SW 1271 (cell line): ENCODE results near the gene MMP20.

Experiments
- DNase-seq, 2 experiments: peaks; one replicate each; lab custom pipeline; 2025; lab: John Stamatoyannopoulos, UW

MMP20 gene

DNA sequence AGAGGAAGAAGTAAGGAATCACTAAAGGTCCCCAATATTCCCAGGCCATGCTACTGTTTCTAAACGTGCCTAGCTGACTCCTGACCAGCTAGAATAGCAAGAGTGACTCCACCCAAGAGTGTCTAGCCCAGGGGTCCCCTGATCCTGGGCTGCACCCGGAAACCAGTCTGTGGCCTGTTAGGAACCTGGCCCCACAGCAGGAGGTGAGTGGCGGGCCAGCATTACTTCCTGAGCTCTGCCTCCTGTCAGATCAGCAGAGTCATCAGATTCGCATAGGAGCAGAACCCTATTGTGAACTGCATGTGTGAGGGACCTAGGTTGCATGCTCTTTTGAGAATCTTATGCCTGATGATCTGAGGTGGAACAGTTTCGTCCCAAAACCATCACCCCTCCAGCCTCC lies 2.0 kb downstream of the MMP20 start:
- DNase-seq, result no peak

DNA sequence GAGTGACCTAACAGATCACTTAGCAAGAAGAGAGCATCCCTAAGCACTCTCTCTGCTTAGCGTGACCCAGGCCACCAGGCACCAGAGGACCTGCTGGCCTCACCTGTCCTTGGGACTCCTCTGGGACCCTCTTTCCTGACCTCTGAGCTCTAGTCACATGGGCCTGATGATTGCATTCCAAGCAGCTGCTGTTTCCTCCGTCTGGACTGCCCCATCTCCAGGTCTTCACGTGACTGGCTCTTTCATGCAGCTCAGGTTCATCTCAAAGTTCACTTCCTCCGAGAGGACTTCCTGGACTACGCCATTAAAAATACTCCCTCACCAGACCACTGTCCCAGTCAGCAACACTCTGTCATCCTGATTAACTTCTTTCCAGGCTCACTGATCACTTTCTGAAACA lies 2.9 kb downstream of the MMP20 start:
- no peak for DNase-seq

DNA sequence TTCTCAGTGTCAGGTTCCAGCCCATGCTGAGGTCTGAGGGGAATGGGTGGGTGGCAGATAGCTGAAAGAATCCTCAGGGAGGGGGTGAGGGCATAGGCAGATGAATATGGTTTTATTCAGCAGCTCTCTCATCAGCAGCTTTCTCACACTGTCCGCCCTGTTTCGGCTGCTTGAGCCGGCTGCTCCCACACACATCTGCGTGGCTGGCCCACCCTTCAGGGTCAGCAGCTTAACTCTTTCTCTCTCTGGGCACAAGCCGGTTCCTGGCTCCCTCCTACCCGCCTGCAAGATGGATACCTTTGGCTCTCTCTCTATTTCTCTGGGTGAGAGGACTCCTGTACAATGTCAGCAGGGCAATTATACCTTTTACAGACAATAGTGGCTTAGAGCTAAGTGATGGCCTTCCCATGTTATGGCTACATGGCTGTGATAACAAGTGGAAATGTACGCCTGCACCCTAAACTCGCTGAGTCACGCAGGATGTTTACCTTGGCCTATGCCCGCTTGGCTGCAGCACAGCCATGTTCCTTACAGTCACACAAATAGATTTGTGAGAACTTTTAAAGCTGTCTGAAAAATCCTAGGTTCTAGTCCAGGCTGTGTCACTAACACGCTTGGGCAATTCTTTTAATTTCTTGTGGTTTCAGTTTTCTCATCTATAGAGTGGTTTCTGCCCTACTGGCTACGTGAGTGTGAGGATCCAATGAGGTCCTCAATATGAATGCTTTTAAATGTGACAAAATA lies 4.1 kb downstream of the MMP20 start:
- DNase-seq, result no peak

DNA sequence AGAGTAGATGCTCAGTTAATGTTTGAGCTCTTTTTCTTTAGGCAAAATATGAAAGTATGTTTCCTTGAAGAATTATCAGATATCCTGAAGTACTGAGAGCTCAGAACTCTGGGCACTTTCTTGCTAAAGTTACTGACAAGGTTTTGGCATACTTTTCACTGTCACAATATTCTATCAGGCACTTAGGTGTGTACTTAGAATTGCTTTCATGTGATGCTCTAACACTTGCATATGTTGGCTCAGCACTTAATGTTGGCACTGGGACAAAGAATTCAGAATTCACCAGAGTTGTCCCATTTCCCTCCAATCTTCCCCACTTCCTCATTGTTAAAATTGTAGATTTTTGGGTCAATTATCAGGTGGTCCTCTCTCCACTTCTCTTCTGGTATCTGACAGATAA lies 5.0 kb downstream of the MMP20 start:
- no peak for DNase-seq

DNA sequence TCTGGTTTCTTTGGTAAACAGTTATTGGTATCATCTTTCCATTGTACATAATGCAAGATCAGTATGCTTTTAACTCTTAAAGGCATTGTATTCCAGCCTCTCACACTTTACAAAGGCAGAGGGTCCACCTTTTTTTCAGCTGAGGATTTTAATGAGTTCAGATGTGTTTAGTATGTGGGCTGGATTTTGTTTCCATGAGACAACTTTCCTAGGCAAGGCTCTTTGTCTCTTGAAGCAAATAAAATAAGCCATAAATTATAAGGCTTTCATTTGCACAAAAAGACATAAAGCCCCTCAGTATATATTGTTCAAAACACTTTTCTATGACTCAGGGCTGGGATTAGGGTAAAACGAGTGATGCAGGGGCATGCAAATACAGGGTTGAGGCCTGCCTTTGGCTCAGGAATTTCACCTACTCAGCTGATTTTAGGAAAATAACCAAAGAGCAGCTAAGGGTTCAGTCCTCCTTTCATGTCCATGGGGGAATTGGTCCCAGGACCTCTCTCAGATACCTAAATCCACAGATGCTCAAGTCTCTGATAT lies 7.6 kb downstream of the MMP20 start:
- no peak for DNase-seq

DNA sequence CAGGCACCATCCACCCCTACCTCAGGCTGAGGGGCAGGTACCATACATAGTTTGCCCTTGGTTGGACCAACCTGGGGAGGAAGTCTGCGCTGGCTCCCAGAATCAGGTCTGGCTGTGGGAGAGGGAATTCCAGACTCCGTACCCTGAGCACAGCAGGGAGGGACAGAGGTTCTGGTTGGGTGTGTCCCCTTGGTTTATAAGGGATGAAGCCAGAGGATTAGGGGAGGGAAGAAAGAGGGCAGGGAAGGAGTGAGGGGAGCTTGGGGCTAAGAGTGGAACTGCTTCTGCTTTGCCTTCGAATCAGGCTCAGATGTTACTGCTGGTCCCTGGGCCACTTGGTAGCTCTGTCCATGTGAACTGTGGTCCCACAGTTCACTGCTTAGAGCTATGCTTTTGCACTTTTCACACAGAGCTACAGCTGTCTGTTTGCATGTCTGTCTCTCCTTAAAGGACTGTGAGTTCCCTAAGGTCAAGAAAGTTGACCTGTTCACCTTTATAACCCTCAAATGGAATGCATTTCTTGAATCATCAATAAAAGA lies 9.2 kb downstream of the MMP20 start:
- no peak for DNase-seq

DNA sequence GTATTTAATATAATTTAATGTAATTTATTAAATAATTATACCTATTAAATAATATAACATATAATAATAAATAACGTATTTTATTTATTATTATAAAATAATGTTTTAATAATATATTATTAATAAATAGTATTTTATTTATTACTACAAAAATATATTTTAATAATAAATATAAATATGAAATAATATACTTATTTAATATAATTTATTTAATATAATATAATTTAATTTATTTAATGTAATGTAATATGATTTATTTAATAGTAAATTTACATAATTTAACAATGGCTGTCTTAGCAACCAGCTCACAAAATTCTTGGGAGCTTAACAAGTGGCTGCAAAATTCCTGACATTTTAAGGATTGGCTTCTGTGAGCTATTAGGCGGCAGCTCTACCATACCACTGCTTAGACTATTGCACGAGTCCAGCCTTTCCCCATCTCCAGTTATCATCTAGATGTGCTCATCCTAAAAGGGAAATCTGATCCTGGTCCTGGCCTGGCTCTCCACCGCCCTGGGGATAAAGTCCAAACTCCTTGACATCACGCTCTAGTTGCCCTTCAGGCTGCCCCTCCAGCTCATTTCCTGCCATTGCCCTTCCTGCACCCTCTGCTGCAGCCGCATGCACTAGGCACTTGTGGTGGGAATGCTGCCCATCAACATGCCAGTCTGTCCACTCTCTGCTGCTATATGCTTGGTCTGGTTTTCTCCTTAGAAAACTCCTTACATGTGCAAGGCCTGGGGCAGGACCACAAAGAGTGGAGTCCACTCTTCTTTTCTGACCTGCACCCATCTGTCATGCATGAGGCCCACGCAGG lies 9.8 kb downstream of the MMP20 start:
- DNase-seq, result no peak

DNA sequence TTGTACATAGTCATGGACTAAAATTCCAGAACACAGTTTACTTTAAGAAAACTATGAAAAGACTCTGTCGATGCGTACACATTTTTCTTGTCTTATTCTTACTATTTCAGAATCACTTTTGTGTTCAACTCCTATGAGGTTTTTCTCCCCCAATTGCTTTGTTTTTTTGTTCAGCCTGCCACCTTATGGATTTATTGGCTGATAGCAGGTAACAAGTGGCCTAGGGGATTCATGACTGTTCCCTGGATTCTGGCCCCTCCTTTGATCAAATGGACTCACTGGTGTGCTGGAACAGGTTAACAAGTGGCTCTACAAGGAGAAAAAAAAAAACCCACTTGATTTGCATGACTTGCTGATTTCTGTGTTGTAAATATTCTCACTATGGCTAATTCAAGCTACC lies 10.6 kb downstream of the MMP20 start:
- DNase-seq, result peak in 1 of 2 experiments; percentile 51

DNA sequence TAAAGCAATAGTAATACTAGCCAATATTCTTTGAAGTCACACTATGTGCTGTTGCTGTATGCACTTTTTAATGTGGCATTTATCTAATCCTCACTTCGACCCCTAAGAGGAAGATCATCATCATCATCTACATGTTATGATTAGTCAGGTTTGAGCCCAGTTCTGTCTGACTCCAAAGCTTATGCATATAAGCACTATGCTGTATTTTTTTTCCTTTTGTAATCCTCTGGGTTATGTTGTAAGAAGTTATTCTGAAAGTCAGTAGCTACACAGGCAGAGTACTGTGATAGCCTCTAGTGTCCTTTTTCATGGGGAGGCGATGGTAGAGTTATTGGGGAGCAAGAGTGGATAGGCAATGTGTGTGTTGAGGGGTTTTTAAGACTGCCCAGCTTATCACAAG lies 11.1 kb downstream of the MMP20 start:
- DNase-seq, result no peak

DNA sequence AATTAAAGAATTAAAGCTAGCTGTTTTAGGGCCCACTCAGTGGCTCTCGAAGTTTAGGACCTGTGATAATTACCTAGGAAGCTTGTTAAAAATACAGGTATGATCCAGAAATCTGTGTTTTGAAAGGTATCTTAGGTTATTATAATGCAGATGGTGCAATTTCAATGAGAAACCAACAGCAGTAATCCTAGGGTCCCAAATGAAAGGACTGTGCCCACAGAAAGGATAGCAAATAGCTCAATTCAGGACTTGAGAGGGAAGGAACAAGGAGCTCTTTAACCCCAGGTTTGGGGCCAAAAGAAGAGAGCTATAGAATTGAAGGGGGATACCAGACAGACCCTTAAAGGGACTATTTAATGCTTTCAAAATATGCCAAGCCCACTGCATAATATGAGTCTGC lies 11.7 kb downstream of the MMP20 start:
- no peak for DNase-seq

DNA sequence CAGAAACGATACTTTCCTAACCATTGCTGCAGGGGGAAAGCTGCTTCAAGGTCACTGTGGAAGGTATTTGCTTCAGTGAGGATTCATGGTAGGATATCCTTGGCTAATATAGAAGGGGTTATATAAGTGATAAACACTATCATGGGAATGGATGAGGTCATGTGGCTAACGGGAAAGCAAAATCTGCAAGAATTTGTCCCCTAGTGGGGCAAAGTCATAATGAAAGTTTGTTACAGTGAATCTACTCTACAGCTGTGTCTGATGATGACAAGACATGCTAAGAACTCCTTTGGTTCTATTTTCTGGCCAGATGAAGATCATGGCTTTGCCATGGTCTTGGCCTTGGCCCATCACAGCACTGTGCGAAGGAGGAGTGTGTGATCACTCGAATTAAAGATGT lies 13.8 kb downstream of the MMP20 start:
- no peak for DNase-seq

DNA sequence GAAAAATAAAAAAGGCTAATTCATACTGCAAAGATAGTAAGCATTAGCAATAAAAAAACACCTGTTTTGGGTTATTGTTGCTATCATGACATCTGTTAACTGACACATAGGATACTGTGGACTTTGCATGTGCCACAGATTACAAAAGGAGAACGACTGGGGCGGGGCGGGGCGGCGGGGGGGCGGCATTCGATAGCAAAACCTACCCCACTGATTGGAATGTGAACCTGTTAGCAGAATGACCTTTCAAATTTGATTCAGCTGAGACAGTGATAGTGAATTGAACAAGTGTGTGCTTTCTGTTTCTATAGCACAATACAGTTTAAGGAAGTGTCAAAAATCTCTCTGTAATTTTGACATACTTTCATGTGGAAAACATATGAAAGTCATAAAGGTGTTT lies 14.9 kb downstream of the MMP20 start:
- DNase-seq, result no peak

DNA sequence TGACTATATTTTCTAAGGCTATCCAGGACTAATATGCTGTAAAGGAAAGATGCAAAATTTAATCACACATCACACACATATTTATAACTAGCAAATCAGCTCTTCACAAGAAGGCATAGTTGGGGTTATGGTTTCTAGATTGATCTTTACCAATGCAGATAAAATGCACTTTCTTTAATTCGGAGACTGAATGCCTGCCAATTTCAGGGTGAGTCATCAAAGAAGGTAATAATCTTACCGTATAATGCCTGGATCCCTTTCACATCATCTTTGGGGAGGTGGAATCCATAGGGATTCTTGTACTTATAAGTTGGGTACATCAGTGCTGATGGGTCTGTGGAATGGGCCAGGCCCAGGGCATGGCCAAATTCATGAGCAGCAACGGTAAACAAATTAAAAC lies 16.4 kb downstream of the MMP20 start:
- DNase-seq, result no peak

DNA sequence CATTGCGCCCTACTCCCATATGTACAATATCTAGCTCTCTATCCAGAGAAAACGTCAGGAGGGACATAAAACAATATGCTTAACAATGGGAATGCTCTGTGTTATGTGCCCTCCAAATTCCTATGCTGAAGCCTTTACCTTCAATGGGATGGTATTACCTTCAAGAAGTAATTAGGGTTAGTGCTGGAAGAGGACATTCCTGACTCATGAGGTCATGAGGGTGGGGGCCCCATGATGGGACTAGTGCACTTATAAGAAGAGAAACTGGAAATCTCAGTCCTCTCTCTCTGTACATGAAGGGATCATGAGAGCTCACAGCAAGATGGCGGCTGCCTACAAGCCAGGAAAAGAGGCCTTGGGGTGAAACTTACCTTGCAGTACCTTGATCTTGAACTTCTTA lies 20.3 kb downstream of the MMP20 start:
- peak in 1 of 2 experiments; percentile 42 for DNase-seq

DNA sequence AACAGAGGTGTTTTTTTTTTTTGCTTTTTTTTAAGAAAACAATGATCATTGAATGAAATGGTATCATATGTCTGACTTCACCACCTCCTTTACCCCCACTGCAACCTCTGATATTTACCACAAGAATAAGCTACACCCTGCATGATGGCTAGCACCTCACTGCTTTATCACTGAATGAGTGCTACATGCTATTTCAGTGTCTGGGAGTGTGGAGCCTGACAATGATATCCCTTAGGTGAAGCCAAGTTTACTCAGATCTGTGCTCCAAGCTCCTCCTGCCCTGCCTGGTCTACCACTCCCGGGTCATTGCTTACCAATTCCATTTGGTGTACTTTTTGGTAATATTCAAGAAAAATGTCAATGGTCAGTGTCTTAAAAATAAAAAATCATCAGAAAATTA lies 21.1 kb downstream of the MMP20 start:
- no peak for DNase-seq

DNA sequence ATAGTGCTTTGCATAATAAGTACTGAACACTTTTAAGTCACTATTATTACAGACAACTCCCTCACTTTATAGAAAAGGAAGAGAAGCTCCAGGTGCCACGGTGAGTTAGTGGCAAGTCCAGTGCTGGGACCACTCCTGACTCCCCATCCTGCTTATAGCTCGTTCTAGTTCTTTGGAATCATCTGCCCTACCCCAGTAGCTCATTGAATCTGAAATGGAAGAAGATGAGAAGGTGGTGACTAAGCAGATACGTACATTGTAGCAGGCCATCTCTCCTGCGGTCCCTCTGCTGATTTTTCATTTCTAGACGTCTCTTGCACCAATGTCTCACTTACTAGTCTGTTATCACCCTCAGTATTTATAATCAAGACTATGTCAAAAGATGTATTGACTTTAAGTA lies 21.6 kb downstream of the MMP20 start:
- no peak for DNase-seq

DNA sequence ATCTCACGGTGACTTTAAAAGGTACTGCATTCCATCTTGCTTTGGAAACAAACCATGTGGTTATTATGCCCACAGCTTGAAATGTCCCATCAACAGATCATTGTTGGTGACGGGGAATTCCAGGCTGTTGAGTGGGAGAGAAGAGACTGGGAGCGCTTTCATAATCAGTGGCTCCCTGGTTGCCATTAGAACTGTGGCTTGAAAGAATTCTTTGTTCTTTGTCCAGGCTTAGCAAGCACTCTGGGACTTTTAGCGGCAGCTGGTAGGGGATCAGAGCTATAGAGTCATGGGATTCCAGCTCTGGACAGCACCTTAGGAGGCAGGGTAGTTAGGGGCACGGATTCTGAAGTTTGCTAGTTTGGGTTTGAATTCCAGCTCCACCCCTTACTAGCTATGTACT lies 22.0 kb downstream of the MMP20 start:
- DNase-seq, result no peak

DNA sequence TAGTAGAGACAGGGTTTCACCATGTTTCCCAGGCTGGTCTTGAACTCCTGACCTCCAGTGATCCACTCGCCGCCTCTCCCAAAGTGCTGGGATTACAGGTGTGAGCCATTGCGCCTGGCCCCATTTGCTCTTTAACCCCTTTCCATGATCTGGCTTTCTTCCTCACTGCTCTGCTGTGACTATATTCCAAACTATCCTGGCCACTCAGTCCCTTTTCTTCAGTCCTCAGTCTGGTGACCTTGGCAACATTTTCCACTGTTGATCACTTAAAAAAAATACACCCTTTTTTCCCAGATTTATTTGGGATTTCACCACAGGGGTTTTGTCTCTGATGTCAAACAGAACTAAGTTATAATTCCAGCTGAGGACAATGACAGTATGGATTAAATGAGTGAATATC lies 24.5 kb downstream of the MMP20 start:
- peak in 1 of 2 experiments; percentile 39 for DNase-seq

DNA sequence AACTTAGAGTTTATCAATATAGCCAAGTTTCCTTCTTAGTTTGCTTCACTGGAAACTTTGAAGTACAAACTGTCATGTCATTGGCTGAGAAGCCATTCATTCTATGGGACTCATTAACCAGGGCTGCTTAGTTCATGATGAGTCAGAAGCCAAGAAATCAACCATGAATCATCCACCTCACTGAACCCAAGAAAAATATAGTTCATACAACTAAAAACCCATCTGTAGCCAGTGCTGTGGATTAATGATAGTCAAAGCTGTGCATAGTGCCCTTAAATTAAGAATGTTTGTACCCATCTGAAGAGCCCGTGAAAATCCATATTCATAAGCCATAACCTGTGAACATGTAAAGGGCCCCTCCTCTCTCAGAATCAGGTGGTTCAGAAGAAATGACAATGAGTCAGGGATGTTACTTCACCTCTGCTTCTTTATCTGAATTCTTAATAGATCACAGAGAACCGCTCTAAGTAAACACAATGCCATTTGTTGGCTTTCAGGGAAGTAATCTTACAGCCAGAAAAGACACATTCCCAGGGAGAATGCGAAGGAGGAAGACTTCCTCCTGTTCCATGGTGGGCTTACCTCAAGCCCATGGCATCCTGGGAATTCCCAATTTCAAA lies 25.4 kb downstream of the MMP20 start:
- DNase-seq, result peak; percentile 90 to 100

DNA sequence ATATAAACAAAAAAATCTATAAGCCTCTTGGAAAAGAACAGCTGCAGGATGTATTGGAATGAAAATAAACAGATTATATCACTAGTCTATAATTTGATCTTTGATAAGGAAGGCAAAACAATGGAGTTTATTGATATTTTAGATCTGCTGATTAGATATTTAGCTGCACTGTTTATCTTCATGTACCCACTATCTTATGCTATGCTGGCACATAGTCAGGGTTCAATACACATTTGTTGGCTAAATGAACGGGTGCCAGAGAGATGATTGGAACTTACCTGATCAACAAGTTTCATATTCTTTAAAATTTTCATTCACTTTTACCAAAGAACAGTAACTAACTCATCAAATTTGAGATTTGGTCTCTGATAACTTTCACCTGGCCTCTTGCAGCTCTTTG lies 26.9 kb downstream of the MMP20 start:
- DNase-seq, result no peak

DNA sequence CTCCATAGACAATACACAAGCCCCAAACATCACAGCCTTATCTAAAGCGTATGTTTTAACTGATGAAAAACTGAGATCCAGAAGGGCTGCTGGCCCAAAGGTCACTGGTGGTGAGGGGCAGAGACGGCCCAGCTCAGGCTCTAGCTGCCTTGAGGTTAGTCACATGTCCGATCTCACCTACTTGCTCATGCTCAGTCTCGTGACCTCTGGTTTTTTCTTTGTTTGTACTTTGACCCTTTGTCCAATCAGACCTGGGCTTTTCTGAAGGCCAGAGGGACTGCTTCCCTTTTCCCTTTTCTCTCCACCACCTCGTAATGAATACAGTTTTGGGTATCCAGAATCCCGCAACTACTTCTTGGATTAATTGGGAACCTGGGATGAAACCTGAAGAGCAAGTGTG lies 28.6 kb downstream of the MMP20 start:
- no peak for DNase-seq
